GM19467 (cell line): ENCODE data around the gene TMEM116.

Experiments used
- ATAC-seq: cut with Tn5 transposase; IDR thresholded peaks from one replicate; pipeline ENCODE4 v1.9.1; 2021; ENCODE audit warnings: mild to moderate bottlenecking, moderate library complexity; ENCODE audit not compliant: unreplicated experiment

Gene TMEM116

DNA sequence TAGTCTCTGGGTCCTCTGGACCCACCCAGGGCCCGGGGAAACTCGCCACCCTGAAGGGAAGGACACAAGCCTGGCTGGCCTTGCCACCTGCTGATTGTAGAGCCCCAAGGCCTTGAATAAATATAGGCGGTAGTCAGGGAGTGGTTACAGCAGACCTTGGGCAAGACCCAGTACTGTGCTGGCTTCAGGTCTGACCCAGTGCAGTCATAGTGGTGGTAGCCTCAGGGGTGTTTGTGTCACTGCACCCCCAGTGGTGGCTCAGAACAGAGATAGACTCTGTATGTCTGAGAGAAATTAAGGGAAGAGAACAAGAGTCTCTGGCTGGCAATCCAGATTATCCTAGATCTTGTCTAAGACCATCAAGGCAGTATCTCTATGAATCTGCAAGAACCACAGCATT lies 107.5 kb downstream of the TMEM116 start:
- ATAC-seq, result no peak

DNA sequence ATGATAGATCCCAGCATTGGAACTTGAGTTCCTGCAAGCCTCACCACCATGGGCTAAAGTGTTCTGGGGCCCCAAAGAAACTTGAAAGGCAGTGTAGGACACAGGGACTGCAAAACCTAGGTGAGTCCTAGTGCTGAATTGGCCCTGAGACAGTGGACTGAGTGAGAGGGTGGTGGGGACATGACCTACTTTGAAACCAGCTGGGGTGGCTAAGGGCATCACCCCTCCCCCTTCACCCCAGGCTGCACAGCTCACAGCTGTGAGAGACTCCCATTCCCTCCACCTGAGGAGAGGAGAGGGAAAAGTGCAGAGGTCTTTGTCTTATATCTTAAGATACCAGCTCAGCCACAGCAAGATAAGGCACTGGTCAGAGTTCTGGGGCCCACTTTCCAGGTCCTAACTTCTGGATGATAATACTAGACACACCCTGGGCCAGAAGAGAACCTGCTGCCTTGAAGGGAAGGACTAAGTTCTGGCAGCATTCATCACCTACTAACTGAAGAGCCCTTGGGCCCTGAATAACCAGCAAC lies 108.5 kb downstream of the TMEM116 start:
- no peak for ATAC-seq

DNA sequence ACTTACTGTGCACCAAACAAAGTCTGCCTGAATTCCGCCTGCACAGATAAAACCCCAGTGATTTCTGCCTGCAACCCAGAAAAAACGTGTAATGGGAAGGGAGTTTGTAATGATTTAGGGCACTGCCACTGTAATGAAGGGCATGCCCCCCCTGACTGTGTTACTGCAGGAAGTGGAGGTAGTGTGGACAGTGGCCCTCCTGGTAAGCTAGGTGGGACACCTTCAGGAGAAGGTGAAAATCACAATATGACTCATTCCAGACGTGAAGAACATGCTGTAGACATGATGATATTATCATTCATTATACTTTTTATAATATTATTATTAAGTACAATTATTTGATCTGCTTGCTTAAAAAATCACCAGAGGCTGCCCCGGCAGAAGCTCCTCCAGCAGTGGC lies 111.8 kb downstream of the TMEM116 start:
- no peak for ATAC-seq

DNA sequence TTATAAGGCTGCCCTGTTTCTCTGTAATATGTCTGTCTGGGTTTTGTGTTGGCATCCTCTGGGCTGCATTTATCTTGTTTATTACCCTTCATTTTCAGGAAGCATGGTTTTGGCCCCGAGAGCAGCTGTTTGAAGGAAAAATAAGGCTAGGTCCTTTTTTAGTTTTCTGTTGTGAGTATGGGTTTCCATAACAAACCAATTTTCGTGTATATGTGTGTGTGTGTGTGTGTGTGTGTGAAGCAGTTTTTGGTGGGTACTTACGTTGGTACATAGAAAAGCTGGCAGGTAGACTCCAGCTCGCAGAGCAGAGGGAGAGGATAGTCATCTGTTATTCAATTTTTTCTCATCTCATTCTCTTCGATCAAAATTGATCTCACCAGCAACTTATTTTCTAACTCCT lies 118.4 kb downstream of the TMEM116 start:
- ATAC-seq, result no peak

DNA sequence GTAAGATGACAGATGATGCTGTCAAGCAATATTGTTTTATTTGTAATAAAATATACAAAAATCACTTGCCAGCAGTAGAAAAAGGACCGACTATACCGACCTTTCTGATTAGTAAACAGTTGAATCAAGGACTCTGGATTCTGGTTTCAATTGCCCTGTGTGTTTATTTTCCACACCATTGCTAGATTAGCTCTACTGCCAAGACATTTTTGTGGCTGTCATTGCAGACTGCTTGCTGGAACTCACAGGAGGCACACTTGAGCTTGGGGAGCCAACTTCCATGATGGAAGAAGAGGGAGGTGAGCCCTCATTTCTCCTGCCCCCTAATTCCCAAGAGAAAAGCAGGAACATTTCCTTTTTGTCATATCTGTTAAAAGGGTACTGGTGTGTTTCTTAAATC lies 119.7 kb downstream of the TMEM116 start:
- no peak for ATAC-seq

DNA sequence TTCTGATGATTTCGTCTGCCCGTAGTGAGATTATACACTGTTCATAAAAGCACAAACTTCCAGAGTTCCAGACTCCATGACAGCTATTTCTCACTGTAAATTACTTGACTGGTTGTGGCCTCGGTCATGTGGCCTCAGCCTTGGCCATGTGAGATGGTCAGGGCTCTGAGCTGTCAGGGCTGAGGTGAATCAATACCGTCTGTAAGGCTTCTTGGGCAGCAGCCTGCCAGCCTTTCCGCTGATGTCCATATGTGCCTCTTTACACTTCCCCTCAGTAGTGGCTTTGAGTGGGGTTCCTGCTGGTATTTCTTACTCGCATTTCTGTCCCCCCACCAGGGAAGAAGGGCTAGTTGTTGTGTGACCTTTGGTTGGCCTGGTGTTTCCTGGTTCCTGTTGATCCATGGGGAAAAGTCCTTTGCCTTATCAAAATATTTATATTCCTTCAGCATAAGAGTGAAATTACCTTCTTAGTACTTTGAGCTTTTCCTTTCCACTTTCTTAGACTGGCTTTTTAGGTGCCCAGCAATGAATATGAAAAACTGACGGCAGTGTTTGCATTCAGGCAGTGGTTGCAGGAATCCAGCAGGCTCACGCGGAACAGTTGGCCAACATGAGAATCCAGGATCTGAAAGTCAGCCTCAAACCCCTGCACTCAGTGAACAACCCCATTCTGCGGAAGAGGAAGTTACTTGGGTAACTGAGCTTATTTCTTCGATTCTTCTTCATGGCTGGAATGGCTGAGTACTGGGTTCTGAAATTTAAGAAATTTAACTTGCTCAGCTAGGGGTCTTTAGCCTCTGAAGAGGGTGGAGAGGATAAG lies 124.8 kb downstream of the TMEM116 start:
- no peak for ATAC-seq

DNA sequence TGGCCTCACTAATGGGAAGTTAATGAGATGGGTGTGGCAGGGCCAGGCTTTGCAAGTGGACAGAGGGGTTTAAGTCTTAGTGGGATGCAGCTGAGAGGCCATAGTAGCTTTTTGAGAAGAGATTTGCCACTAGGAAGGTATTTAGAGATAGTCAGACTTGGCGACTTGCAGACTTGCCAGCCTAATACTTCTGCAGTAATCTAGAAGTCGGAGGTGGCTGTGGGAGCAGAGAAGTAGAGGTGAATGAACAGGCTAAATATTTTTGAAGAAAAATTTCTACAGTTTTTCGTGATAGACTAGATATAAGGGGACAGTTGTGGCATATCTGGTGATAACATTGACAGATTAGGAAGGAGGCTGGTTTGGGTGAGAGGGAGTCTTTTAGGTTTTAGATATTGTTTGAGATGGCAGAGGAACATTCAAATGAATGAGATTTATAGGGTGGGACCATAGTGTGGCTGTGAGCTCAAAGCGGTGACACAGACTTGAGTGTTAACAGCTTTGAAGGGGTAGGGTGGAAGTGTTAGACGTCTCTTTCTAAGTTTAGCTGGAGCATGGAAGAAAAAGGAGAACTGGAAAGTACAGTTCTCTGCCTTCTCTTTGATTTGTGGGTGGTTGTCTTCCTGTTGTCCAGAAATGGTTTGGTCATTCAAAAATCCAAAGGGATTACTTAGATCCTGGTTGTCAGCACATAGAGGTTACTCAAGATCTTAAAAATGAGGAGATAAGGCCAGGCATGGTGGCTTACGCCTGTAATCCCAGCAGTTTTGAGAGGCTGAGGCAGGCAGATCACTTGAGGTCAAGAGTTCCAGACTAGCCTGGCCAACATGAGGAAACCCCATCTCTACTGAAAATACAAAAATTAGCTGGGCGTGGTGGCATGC lies 126.1 kb downstream of the TMEM116 start:
- ATAC-seq, result no peak

DNA sequence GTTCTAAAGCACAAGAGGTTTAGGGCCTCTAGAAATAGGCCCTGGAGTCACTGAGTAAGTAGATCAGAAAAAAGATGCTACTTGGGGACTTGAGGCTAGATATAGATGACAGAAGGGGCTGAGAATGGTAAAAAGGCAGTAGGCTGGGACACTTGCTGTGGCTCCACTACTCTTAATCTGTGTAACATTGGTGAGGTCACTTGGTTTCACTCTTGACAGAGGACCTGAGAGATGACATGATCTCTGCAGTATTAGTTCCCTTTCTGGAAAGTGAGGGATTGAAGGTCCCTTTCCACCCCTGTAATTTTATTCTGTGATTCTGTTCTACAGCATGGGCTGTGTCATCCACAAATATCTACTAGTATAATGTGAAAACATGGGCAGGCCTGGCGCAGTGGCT lies 131.2 kb downstream of the TMEM116 start:
- no peak for ATAC-seq
